Left ventricle myocardium inferior (tissue), 1 donor: ENCODE results near the gene PARVB. TPM values are rescaled to one million over a fixed set of nuclear protein-coding genes. Genes with fewer than 3 reads are reported as not detected.

Experiments
- DNase-seq: peaks from one replicate; pipeline ENCODE4 v3.0.0-alpha.2; 2020
- H3K27ac ChIP-seq: fragments of 200-600 bp; replicated peaks from 2 replicates; pipeline ENCODE4 v1.8.0; 2021
- H3K27me3 ChIP-seq: fragments of 200-600 bp; 2 replicates; pipeline ENCODE4 v1.8.0; 2021; ENCODE audit warnings: low read depth
- H3K36me3 ChIP-seq: fragments of 200-600 bp; 2 replicates; pipeline ENCODE4 v1.8.0; 2021
- H3K4me1 ChIP-seq: fragments of 200-600 bp; 2 replicates; pipeline ENCODE4 v1.8.0; 2021
- H3K4me3 ChIP-seq: fragments of 200-600 bp; 2 replicates; pipeline ENCODE4 v1.8.0; 2021; ENCODE audit warnings: mild to moderate bottlenecking, moderate library complexity
- H3K9me3 ChIP-seq: fragments of 200-600 bp; replicated peaks from 2 replicates; pipeline ENCODE4 v1.8.0; 2021
- CTCF ChIP-seq: fragments of 200-600 bp; IDR thresholded peaks from 2 replicates; pipeline ENCODE4 v1.8.0; 2021; ENCODE audit warnings: antibody characterized with exemption, mild to moderate bottlenecking, borderline replicate concordance
- intact Hi-C: fragments of 100-400 bp; cut with micrococcal nuclease; formaldehyde crosslinking; loops from one replicate; pipeline ENCODE4 v1.11.0; 2022
- total RNA-seq: library from RNA; stranded (reverse); fragmentation: NEBNext Ultra II Directional; extraction: Animal tissue kit (Norgen Biotek cat#: 25700); gene quantifications from one replicate; pipeline ENCODE4 v1.2.1, GENCODE V29; 2021
- donor health status: DM: no; HTN: yes; CAD: no; lungs with severe emphysema.

PARVB gene
- total RNA-seq, 1 donor from 2014 or later = 155 TPM

- TF ChIP-seq CTCF = peak; percentile 42
- Histone ChIP-seq H3K27me3 (no peaks in the 10 kb centered on the region), H3K36me3 (peaks cover 4% of the 10 kb centered on the region), H3K4me1 (peaks cover 33% of the 10 kb centered on the region), H3K4me3 (no peak overlapping the region), H3K27ac (peak overlapping the region; percentile 13), H3K9me3 (no peaks in the 10 kb centered on the region)
- no peak for DNase-seq
- intact Hi-C loops = no loop called here
These were observed 20.5 kb upstream of the PARVB start for GRCh38 chr22:44003405-44004103.

GRCh38 chr22:44004104-44004460 is 20.0 kb upstream of the PARVB start:
- no peak overlapping the region for H3K27ac ChIP-seq
- peaks cover under 1% of the 10 kb centered on the region for H3K36me3 ChIP-seq
- peaks cover 33% of the 10 kb centered on the region for H3K4me1 ChIP-seq
- TF ChIP-seq CTCF = no peak
- no peaks in the 10 kb centered on the region for H3K9me3 ChIP-seq
- no peaks in the 10 kb centered on the region for H3K27me3 ChIP-seq
- no peak overlapping the region for H3K4me3 ChIP-seq
- intact Hi-C loops = no loop called here
- no peak for DNase-seq

- Histone ChIP-seq H3K4me3 (no peak overlapping the region), H3K4me1 (peaks cover 25% of the 10 kb centered on the region), H3K27ac (no peak overlapping the region), H3K36me3 (no peaks in the 10 kb centered on the region), H3K27me3 (no peaks in the 10 kb centered on the region), H3K9me3 (no peaks in the 10 kb centered on the region)
- no peak for DNase-seq
- intact Hi-C loops = no loop called here
- TF ChIP-seq CTCF = no peak
These were observed 18.6 kb upstream of the PARVB start for GRCh38 chr22:44005524-44005923.

GRCh38 chr22:44012162-44012561 is 11.9 kb upstream of the PARVB start:
- Histone ChIP-seq H3K27me3 (no peaks in the 10 kb centered on the region), H3K9me3 (no peaks in the 10 kb centered on the region), H3K4me1 (no peaks in the 10 kb centered on the region), H3K36me3 (no peaks in the 10 kb centered on the region), H3K4me3 (no peak overlapping the region), H3K27ac (peak overlapping the region; percentile 39)
- DNase-seq = no peak
- TF ChIP-seq CTCF = no peak
- intact Hi-C loops = no loop called here

GRCh38 chr22:44012591-44012990 is 11.5 kb upstream of the PARVB start:
- intact Hi-C loops = no loop called here

More at GRCh38 chr22:44012591-44012990, 11.5 kb upstream of the PARVB start:
- TF ChIP-seq CTCF = no peak
- H3K9me3 ChIP-seq = no peaks in the 10 kb centered on the region
- peak overlapping the region; percentile 39 for H3K27ac ChIP-seq
- DNase-seq = no peak
- no peaks in the 10 kb centered on the region for H3K4me1 ChIP-seq
- no peak overlapping the region for H3K4me3 ChIP-seq
- H3K36me3 ChIP-seq = no peaks in the 10 kb centered on the region
- H3K27me3 ChIP-seq = no peaks in the 10 kb centered on the region
